Measurements from ENCODE around the gene MCF2L. TPM values are rescaled to one million over a fixed set of nuclear protein-coding genes. Genes with fewer than 3 reads are reported as not detected.

MCF2L gene
- polyA plus RNA-seq, 1 donor from 2014 or later, result 88.0 TPM

DNA sequence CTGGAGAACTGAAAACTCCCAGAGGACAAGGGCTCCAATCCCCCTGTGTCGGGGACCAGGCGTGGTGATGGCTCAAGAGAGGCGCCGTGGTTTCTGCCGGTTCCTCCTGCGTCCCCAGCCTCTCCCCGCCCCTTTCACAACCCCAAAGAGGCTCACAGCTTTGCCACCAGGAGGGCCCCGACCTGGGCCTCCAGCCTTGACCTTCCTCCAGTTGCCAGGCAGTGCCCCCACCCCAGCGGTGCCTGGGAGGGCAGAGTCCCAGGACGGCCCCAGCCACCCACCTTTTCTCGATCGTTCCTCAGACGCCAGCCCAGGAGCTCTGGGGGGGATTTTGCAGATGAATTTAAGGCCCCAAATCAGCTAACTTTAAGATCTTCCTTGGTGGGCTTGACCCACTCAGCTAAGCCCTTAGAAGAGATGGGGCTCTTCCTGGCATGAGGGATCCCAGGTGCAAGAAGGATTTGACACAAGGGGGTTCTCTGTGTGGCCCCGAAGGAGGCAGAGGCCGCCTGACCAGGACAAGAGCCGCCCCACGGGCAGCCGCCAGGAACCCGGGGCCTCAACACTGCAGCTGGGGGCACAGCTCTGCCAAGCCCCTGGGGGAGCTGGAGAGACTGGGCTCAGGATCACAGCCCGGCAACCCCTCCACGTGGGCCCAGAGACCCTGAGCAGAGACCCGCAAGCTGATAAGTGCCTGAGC is 47.0 kb downstream of the MCF2L start:
- Histone ChIP-seq H3F3A (ENCODE audit: insufficient read depth, low read length, poor library complexity, severe bottlenecking) (no peaks in the 10 kb centered on the region), H3K4me3 (ENCODE audit: low read length) (no peak overlapping the region), H3K79me2 (replicated peaks; ENCODE audit: insufficient read depth, low read length) (peaks cover 3% of the 10 kb centered on the region), H4K20me1 (ENCODE audit: insufficient read depth) (no peaks in the 10 kb centered on the region), H3K9me3 (ENCODE audit: low read length) (no peaks in the 10 kb centered on the region), H3K36me3 (ENCODE audit: insufficient read depth, low read length) (peaks cover 8% of the 10 kb centered on the region), H3K9ac (ENCODE audit: low read length) (no peak overlapping the region), H3K4me2 (ENCODE audit: low read length) (no peak overlapping the region), H3K9me2 (ENCODE audit: insufficient read depth, low read length) (no peaks in the 10 kb centered on the region), H2AFZ (ENCODE audit: low read depth, low read length) (no peak overlapping the region), H3K27me3 (ENCODE audit: insufficient read depth, low read depth, low read length) (no peaks in the 10 kb centered on the region), H3K27ac (ENCODE audit: low read length) (no peak overlapping the region)
- TF ChIP-seq TAF1 (IDR thresholded peaks at IDR 0.05; ENCODE audit: low read depth), result no peak
- no peak for TF ChIP-seq POLR2AphosphoS5 (IDR thresholded peaks at IDR 0.05)
- TF ChIP-seq EZH2 (IDR thresholded peaks at IDR 0.05; ENCODE audit: borderline replicate concordance, insufficient read depth, low read length, poor library complexity, severe bottlenecking), result no peak
- no peak for TF ChIP-seq MXI1 (conservative IDR thresholded peaks at IDR 0.05; ENCODE audit: poor library complexity, severe bottlenecking)
- TF ChIP-seq, protein P1, sequence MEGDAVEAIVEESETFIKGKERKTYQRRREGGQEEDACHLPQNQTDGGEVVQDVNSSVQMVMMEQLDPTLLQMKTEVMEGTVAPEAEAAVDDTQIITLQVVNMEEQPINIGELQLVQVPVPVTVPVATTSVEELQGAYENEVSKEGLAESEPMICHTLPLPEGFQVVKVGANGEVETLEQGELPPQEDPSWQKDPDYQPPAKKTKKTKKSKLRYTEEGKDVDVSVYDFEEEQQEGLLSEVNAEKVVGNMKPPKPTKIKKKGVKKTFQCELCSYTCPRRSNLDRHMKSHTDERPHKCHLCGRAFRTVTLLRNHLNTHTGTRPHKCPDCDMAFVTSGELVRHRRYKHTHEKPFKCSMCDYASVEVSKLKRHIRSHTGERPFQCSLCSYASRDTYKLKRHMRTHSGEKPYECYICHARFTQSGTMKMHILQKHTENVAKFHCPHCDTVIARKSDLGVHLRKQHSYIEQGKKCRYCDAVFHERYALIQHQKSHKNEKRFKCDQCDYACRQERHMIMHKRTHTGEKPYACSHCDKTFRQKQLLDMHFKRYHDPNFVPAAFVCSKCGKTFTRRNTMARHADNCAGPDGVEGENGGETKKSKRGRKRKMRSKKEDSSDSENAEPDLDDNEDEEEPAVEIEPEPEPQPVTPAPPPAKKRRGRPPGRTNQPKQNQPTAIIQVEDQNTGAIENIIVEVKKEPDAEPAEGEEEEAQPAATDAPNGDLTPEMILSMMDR (IDR thresholded peaks at IDR 0.05; ENCODE audit: poor library complexity, severe bottlenecking), result no peak
- TF ChIP-seq RAD21 (conservative IDR thresholded peaks at IDR 0.05), result no peak
- TF ChIP-seq SMC3 (conservative IDR thresholded peaks at IDR 0.05; ENCODE audit: poor library complexity), result no peak
- TF ChIP-seq, protein P2, sequence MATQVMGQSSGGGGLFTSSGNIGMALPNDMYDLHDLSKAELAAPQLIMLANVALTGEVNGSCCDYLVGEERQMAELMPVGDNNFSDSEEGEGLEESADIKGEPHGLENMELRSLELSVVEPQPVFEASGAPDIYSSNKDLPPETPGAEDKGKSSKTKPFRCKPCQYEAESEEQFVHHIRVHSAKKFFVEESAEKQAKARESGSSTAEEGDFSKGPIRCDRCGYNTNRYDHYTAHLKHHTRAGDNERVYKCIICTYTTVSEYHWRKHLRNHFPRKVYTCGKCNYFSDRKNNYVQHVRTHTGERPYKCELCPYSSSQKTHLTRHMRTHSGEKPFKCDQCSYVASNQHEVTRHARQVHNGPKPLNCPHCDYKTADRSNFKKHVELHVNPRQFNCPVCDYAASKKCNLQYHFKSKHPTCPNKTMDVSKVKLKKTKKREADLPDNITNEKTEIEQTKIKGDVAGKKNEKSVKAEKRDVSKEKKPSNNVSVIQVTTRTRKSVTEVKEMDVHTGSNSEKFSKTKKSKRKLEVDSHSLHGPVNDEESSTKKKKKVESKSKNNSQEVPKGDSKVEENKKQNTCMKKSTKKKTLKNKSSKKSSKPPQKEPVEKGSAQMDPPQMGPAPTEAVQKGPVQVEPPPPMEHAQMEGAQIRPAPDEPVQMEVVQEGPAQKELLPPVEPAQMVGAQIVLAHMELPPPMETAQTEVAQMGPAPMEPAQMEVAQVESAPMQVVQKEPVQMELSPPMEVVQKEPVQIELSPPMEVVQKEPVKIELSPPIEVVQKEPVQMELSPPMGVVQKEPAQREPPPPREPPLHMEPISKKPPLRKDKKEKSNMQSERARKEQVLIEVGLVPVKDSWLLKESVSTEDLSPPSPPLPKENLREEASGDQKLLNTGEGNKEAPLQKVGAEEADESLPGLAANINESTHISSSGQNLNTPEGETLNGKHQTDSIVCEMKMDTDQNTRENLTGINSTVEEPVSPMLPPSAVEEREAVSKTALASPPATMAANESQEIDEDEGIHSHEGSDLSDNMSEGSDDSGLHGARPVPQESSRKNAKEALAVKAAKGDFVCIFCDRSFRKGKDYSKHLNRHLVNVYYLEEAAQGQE (IDR thresholded peaks at IDR 0.05; ENCODE audit: borderline replicate concordance), result no peak
- no peak for TF ChIP-seq EP300 (conservative IDR thresholded peaks at IDR 0.05; ENCODE audit: poor library complexity, severe bottlenecking)

DNA sequence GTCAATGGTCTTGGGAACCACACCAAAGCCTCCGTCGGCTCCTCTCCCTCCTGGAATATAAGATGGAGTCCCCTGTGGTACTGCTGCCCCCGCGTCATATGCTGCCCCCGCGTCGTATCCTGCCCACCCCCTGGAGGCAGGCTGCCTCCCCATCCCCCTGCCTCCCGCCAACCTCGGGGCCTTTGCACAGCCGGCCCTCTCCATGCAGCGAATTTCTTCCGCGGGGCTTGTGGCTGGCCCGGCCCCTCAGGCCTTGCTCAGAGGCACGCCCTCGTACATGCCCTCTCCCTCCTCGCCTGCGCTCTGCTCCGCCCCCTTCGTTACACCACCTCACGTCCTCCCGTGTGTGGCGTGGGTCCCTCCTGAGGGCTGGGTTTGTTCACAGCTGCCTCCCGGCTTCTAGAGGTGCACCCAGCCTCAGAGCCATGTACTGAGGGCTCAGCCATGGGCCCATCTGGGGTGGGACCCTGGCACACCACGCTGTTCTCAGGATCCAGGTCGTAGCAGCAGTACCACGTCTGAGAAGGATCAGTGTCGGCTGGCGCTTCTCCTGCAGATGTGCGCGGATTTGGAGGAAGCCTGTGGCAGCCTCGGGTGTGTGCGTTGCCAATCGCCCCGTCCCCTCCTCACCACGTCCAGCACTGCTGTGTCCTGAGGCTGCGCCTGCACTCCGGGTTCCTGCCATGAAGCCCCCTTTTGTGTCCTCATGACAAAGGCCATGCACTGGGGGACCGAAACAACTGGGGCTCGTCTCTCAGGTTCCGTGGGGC is 47.7 kb downstream of the MCF2L start:
- H3K9me2 ChIP-seq (ENCODE audit: insufficient read depth, low read length), result no peaks in the 10 kb centered on the region
- peaks cover 8% of the 10 kb centered on the region for H3K36me3 ChIP-seq (ENCODE audit: insufficient read depth, low read length)
- no peaks in the 10 kb centered on the region for H3F3A ChIP-seq (ENCODE audit: insufficient read depth, low read length, poor library complexity, severe bottlenecking)
- no peak overlapping the region for H2AFZ ChIP-seq (ENCODE audit: low read depth, low read length)
- no peaks in the 10 kb centered on the region for H4K20me1 ChIP-seq (ENCODE audit: insufficient read depth)
- no peaks in the 10 kb centered on the region for H3K27me3 ChIP-seq (ENCODE audit: insufficient read depth, low read depth, low read length)
- H3K27ac ChIP-seq (ENCODE audit: low read length), result no peak overlapping the region
- no peaks in the 10 kb centered on the region for H3K9me3 ChIP-seq (ENCODE audit: low read length)
- peaks cover 3% of the 10 kb centered on the region for H3K79me2 ChIP-seq (replicated peaks; ENCODE audit: insufficient read depth, low read length)
- TF ChIP-seq TAF1 (IDR thresholded peaks at IDR 0.05; ENCODE audit: low read depth) (no peak), MXI1 (conservative IDR thresholded peaks at IDR 0.05; ENCODE audit: poor library complexity, severe bottlenecking) (no peak), EP300 (conservative IDR thresholded peaks at IDR 0.05; ENCODE audit: poor library complexity, severe bottlenecking) (no peak), SMC3 (conservative IDR thresholded peaks at IDR 0.05; ENCODE audit: poor library complexity) (no peak), POLR2AphosphoS5 (IDR thresholded peaks at IDR 0.05) (no peak), EZH2 (IDR thresholded peaks at IDR 0.05; ENCODE audit: borderline replicate concordance, insufficient read depth, low read length, poor library complexity, severe bottlenecking) (no peak), RAD21 (conservative IDR thresholded peaks at IDR 0.05) (no peak)
- TF ChIP-seq, protein P2 (IDR thresholded peaks at IDR 0.05; ENCODE audit: borderline replicate concordance), result no peak
- TF ChIP-seq, protein P1 (IDR thresholded peaks at IDR 0.05; ENCODE audit: poor library complexity, severe bottlenecking), result no peak
- H3K4me3 ChIP-seq (ENCODE audit: low read length), result no peak overlapping the region
- no peak overlapping the region for H3K4me2 ChIP-seq (ENCODE audit: low read length)
- no peak overlapping the region for H3K9ac ChIP-seq (ENCODE audit: low read length)

Data from neural cell (in vitro differentiated cells).